ENCODE data around the gene CCM2L.

The CCM2L gene

DNA sequence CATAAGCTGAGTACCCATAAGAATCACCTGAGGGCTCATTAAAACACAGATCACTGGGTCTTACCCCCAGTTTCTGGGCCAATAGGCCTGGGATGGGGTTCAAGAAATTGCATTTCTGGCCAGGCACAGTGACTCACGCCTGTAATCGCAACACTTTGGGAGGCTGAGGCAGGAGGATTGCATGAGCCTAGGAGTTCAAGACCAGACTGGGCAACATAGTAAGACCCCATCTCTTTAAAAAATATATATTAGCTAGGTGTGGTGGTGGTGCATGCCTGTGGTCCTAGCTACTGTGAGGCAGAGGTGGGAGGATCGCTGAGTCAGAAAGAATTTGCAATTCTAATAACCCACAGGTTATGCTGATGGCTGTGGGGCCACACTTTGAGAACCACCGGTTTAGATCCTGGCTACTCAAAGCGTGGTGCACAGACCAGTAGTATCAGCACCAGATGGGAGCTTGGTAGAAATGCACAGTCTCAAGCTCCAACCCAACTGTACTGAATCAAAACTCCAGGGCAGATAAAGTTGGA is 2.0 kb downstream of the CCM2L start:
- DNase-seq (ENCODE audit: extremely low spot score), result no peak
- ChIA-PET CTCF (interaction anchor here (0.9 to 3.2 kb wide), 12 partner anchors 10 to 189 kb away, joined by 3 to 14 read pairs (median 4); partner anchors contain the start of gene PDRG1), POLR2A (no interaction called here)
- TF ChIP-seq, protein P1, sequence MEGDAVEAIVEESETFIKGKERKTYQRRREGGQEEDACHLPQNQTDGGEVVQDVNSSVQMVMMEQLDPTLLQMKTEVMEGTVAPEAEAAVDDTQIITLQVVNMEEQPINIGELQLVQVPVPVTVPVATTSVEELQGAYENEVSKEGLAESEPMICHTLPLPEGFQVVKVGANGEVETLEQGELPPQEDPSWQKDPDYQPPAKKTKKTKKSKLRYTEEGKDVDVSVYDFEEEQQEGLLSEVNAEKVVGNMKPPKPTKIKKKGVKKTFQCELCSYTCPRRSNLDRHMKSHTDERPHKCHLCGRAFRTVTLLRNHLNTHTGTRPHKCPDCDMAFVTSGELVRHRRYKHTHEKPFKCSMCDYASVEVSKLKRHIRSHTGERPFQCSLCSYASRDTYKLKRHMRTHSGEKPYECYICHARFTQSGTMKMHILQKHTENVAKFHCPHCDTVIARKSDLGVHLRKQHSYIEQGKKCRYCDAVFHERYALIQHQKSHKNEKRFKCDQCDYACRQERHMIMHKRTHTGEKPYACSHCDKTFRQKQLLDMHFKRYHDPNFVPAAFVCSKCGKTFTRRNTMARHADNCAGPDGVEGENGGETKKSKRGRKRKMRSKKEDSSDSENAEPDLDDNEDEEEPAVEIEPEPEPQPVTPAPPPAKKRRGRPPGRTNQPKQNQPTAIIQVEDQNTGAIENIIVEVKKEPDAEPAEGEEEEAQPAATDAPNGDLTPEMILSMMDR (IDR thresholded peaks at IDR 0.05; ENCODE audit: control extremely low read depth, extremely low read depth, low read depth, missing control alignments), result no peak

DNA sequence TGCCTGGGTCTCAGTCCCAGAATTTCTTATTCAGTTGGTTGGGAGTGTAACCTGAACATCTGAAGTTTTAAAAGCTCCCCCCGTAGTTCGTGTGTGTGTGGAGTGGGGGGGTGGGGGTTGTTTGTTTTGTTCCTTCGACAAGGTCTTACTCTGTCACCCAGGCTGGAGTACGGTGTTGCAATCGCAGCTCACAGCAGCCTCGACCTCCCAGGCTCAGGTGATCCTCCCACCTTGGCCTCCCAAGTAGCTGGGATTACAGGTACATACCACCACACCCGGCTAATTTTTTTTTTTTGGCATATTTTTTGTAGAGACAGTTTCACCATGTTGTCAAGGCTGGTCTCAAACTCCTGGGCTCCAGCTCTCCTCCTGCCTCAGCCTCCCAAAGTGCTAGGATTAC is 3.1 kb downstream of the CCM2L start:
- ChIA-PET CTCF (interaction anchor here (0.6 to 3.2 kb wide), 12 partner anchors 8 to 190 kb away, joined by 3 to 14 read pairs (median 4); partner anchors contain the start of gene PDRG1), POLR2A (no interaction called here)
- TF ChIP-seq, protein P1 (IDR thresholded peaks at IDR 0.05; ENCODE audit: control extremely low read depth, extremely low read depth, low read depth, missing control alignments), result no peak
- no peak for DNase-seq (ENCODE audit: extremely low spot score)

DNA sequence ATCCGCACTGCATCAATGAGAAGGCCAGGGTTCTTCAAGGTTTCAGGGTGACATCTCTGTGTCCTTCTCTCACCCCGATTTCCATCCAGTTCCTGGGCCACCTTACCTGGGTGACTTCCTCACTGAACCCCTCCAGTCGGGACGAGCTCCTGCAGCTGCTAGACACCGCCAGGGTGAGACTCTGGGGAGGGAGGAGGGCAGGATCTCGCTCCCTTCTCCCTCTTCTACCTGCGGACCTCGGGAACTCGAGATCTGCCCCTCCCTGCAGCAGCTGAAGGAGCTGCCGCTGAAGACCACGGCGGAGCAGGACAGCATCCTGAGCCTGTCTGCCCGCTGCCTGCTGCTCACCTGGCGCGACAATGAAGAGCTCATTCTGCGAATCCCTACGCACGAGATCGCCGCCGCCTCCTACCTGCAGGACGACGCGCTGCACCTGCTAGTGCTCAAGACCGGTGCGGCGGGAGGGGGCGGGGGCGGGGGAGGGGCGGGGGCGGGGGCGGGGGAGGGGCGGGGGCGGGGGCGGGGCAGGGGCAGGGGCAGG is 7.5 kb downstream of the CCM2L start:
- DNase-seq (ENCODE audit: extremely low spot score), result peak; percentile 55
- ChIA-PET POLR2A (no interaction called here), CTCF (interaction anchor here (1.1 to 3.2 kb wide), 6 partner anchors 9 to 165 kb away, joined by 3 to 29 read pairs (median 4); no protein-coding TSS in a partner anchor)
- TF ChIP-seq, protein P1 (IDR thresholded peaks at IDR 0.05; ENCODE audit: control extremely low read depth, extremely low read depth, low read depth, missing control alignments), result peak; percentile 11

DNA sequence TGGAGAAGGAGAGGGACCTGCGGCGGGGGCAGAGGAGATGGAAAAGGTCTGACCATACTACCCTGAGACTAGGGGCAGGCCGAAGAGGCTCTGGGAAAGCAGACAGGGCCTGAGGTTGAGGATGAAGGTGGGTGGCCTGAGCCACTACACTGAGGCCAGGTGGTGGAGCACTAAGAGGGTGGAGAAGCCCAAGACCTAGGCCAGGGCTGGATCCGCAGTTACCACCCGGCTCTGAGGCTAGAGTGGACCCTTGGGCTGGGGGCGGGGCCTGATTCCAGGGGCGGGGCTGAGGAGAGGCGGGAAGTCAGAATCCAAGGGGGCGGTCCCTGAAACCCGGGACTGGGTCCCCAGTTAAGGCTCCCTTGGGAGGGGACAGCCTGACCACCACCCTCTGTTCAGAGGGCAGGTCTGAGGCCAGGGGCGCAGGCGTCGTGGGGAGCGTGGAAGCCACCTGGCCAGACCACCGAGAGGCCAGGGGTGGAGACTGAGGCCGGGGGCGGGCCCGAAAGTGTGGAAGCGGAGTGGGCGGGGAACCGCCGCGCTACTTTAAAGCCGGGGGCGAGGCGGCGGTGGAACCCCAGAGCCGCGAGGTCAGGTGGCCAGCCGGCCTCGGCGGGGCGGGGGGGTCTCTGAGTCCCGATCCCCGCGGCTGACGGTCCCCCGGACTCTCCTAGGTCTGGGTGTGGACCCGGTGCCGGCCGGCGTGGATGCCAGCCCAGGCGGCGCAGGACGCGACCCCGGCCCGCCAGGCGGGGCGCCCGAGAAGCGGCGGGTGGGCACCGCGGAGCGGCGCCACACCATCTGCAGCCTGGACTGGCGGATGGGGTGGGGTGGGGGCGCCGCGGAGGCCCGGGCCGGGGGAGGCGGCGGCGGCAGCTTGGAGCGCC is 8.3 kb downstream of the CCM2L start:
- POLR2A ChIA-PET, result no interaction called here
- peak; percentile 76 for DNase-seq (ENCODE audit: extremely low spot score)
- TF ChIP-seq, protein P1 (IDR thresholded peaks at IDR 0.05; ENCODE audit: control extremely low read depth, extremely low read depth, low read depth, missing control alignments), result no peak
- CTCF ChIA-PET, result interaction anchor here (1.1 to 8.1 kb wide), 7 partner anchors 8 to 185 kb away, joined by 3 to 92 read pairs (median 4); no protein-coding TSS in a partner anchor

DNA sequence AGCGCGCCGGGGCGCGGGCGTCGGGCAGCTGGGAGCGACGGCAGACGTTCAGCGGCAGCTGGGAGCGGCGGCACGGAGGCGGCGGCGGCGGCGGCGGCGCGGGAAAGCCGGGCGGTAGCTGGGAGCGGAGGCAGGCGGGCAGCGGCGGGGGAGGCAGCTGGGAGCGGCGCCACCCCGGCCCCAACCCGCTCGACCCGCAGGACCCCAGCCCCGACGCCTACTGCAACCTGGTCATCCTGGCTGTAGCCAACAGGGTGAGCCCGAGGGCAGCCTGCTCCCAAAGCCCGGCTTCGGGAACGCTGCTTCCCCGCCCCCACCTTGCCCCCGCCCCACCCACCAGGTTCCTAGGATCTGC is 8.9 kb downstream of the CCM2L start:
- no peak for DNase-seq (ENCODE audit: extremely low spot score)
- TF ChIP-seq, protein P1 (IDR thresholded peaks at IDR 0.05; ENCODE audit: control extremely low read depth, extremely low read depth, low read depth, missing control alignments), result no peak
- CTCF ChIA-PET, result interaction anchor here (1.1 to 8.1 kb wide), 4 partner anchors 14 to 186 kb away, joined by 3 to 92 read pairs (median 4); no protein-coding TSS in a partner anchor
- POLR2A ChIA-PET, result no interaction called here

Data from GM10248 (cell line).